Stomach (tissue), 19 donors: ENCODE results near the gene URAD. TPM values are rescaled to one million over a fixed set of nuclear protein-coding genes. Genes with fewer than 3 reads are reported as not detected.
"Not testable (repeated sequence)": the region's sequence is repeated elsewhere in the genome, so short reads cannot be mapped to it uniquely, and the experiment has no call there.

Source experiments
- DNase-seq, 2 donors: peaks; one replicate each; pipeline versions ENCODE4 v3.0.0 to v3.0.0-alpha.2; 2013 to 2019
- H3K27ac ChIP-seq, 5 donors: fragments of 200-600 bp in 4 of 5; sonication (generic) in 4 of 5; one replicate each; pipeline ENCODE4 v1.5.1; 2013 to 2019; ENCODE audit warnings: mild to moderate bottlenecking in 1 of 5, moderate library complexity in 1 of 5
- H3K27me3 ChIP-seq, 3 donors: fragments of 200-600 bp; sonication (generic); one replicate each; pipeline ENCODE4 v1.5.1; 2017 to 2019; ENCODE audit warnings: mixed run types in 1 of 3
- H3K36me3 ChIP-seq, 4 donors: fragments of 200-600 bp; sonication (generic); 1 replicate in 3 of 4; 2 replicates in 1 of 4; pipeline ENCODE4 v1.5.1; 2016 to 2019
- H3K4me1 ChIP-seq, 4 donors: fragments of 200-600 bp; sonication (generic); one replicate each; pipeline ENCODE4 v1.5.1; 2016 to 2019
- H3K4me3 ChIP-seq, 4 donors: fragments of 200-600 bp; sonication (generic) in 3 of 4; one replicate each; pipeline ENCODE4 v1.5.1; 2016 to 2019; ENCODE audit warnings: mild to moderate bottlenecking in 1 of 4
- H3K9me3 ChIP-seq, 4 donors: fragments of 200-600 bp; sonication (generic); one replicate each; pipeline ENCODE4 v1.5.1; 2016 to 2019
- EP300 ChIP-seq: sonication (generic); formaldehyde crosslinking; IDR thresholded peaks from one replicate; pipeline ENCODE4 v1.6.1; 2017; ENCODE audit warnings: antibody characterized with exemption
- POLR2A ChIP-seq, 4 donors: fragments of 450-650 bp; IDR thresholded peaks; one replicate each; pipeline ENCODE4 v1.6.1; 2016; ENCODE audit warnings: antibody characterized with exemption in 4 of 4, control low read depth in 2 of 4, mild to moderate bottlenecking in 1 of 4, moderate library complexity in 1 of 4
- POLR2AphosphoS5 ChIP-seq, 3 donors: sonication (generic); formaldehyde crosslinking; IDR thresholded peaks; one replicate each; pipeline ENCODE4 v1.6.1; 2016; ENCODE audit warnings: antibody characterized with exemption in 3 of 3
- WGBS, 5 donors: extraction: QIAGEN DNeasy Blood & Tissue Kit in 3 of 5; methylation state at CpG; one replicate each; pipeline versions ENCODE4 v1.1.5 to v1.1.7; 2013 to 2018; 5-methylcytosine and 5-hydroxymethylcytosine counted together
- intact Hi-C: fragments of 100-400 bp; cut with DNase I; formaldehyde crosslinking; loops from one replicate; pipeline ENCODE4 v1.15.1; 2023; ENCODE audit warnings: low total_unique reads
- long read RNA-seq, 10 donors: transcript quantifications; one replicate each; lab custom pipeline, GENCODE V29; 2026
- polyA plus RNA-seq, 3 donors: library from polyadenylated mRNA; stranded (reverse); fragments of 200-250 nt; gene quantifications; one replicate each; pipeline ENCODE4 v1.2.3, GENCODE V29; 2013
- total RNA-seq, 5 donors: library from RNA; depleted of rRNA; stranded (reverse); fragments of >200 nt; gene quantifications; one replicate each; pipeline versions ENCODE4 v1.1.0 to v1.2.3, GENCODE V29; 2014 to 2016
- TF ChIP-seq, protein P1 (sequence below), 7 experiments: fragments of 450-650 bp in 4 of 7; fragments of 200-600 bp in 3 of 7; sonication (generic) in 3 of 7; IDR thresholded peaks; one replicate each; pipeline ENCODE4 v1.5.1; 2016 to 2019; ENCODE audit warnings: antibody characterized with exemption in 7 of 7, control low read depth in 2 of 7, mild to moderate bottlenecking in 1 of 7
- donor health status: healthy with polysubstance abuse.
- donor health status: Bipolar disorder and iron deficiency.
- donor health status: healthy.

The URAD gene, protein sequence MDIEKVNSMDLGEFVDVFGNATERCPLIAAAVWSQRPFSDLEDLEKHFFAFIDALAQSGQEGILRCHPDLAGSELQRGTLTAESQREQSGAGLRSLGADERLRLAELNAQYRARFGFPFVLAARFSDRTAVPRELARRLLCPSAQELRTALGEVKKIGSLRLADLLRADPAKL
- 100 to 1,000 TPM in 1 of 5 donors, 1 to 10 TPM in 1, not detected in 3; 1.1 to 165 TPM for total RNA-seq
- under 1 TPM in 1 of 3 donors, not detected in 2; 0.13 TPM for polyA plus RNA-seq
- long read RNA-seq, donor 1: 0 reads
- long read RNA-seq, donor 2: 0 reads
- long read RNA-seq, donor 3: 0 reads
- long read RNA-seq, donor 4: 0 reads
- long read RNA-seq, donor 5: 0 reads
- long read RNA-seq, donor 6: 0 reads
- long read RNA-seq, donor 7: 0 reads
- long read RNA-seq, donor 8: 0 reads
- long read RNA-seq, donor 9: 0 reads
- long read RNA-seq, donor 10: 0 reads

DNA sequence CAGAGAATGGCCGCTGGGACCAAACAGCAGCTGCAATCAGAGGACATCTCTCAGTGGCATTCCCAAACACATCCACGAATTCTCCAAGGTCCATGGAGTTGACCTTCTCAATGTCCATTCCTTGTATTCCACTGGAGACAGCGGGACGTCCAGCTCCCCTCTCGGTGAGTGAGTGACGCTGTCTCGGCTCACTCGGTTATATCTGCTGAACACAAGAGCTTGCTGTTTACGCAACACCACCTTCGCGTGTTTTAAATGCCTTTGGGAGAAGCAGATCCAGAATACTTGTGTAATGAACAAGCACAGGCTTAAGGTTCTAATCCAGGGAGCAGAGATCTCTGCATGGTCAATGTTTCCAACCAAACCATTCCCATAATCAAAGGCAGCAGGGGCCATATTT lies at the start of gene URAD:
TSS of gene URAD (minus strand) at position 174 of the 400 bp plus-strand sequence. CDS start at position 118, 56 bp downstream.
- no peak within 1 kb of the TSS for H3K27ac ChIP-seq
- no peak for DNase-seq
- no peaks in the 10 kb centered on the region for H3K4me1 ChIP-seq
- TF ChIP-seq POLR2AphosphoS5 (IDR thresholded peaks at IDR 0.05): no peak
- no peak for TF ChIP-seq EP300
- TF ChIP-seq, protein P1, sequence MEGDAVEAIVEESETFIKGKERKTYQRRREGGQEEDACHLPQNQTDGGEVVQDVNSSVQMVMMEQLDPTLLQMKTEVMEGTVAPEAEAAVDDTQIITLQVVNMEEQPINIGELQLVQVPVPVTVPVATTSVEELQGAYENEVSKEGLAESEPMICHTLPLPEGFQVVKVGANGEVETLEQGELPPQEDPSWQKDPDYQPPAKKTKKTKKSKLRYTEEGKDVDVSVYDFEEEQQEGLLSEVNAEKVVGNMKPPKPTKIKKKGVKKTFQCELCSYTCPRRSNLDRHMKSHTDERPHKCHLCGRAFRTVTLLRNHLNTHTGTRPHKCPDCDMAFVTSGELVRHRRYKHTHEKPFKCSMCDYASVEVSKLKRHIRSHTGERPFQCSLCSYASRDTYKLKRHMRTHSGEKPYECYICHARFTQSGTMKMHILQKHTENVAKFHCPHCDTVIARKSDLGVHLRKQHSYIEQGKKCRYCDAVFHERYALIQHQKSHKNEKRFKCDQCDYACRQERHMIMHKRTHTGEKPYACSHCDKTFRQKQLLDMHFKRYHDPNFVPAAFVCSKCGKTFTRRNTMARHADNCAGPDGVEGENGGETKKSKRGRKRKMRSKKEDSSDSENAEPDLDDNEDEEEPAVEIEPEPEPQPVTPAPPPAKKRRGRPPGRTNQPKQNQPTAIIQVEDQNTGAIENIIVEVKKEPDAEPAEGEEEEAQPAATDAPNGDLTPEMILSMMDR (IDR thresholded peaks at IDR 0.05): no peak
- no peak for TF ChIP-seq POLR2A (IDR thresholded peaks at IDR 0.05)
- intact Hi-C loops: loop anchor here (10.0 kb wide), 1 partner anchor 614 kb away; no protein-coding TSS in a partner anchor
- H3K9me3 ChIP-seq: no peaks in the 10 kb centered on the region
- no peak within 1 kb of the TSS for H3K4me3 ChIP-seq
- WGBS, 5 donors: 50 to 65% (median 58%) methylated on average over 11 of the region's 11 CpGs
- peaks cover 0 to 82% (median 32%) of the 10 kb centered on the region in 3 donors for H3K27me3 ChIP-seq
- H3K36me3 ChIP-seq: no peaks in the 10 kb centered on the region

DNA sequence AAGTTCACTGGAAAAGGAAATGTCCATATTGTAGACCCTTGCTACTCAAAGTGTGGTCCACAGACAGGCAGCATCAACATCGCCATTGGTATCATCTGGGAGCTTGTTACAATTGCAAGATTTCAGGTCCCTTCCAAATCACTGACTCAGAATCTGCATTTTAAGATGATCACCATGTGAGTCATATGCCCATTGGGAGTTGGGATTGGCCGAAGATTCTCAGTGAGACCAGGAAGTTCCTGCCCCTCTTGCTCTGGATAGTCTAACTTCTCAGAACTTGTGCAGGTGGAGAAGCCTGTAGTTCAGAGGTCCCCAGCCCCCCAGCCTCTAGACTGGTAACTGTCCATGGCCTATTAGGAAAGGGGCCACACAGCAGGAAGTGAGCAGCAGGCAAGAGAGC lies 48.9 kb upstream of the URAD start:
- no peak for DNase-seq
- Histone ChIP-seq H3K9me3 (no peaks in the 10 kb centered on the region), H3K4me3 (no peak overlapping the region), H3K4me1 (no peaks in the 10 kb centered on the region), H3K36me3 (no peaks in the 10 kb centered on the region), H3K27me3 (peaks cover 0 to 6% (median 0%) of the 10 kb centered on the region in 3 donors), H3K27ac (no peak overlapping the region)
- 80 to 91% (median 87%) methylated on average over 1 to 2 of the region's 2 CpGs for WGBS, 5 donors
- TF ChIP-seq, protein P1 (IDR thresholded peaks at IDR 0.05): no peak
- TF ChIP-seq EP300: no peak
- TF ChIP-seq POLR2AphosphoS5 (IDR thresholded peaks at IDR 0.05): no peak
- TF ChIP-seq POLR2A (IDR thresholded peaks at IDR 0.05): no peak
- intact Hi-C loops: no loop called here

DNA sequence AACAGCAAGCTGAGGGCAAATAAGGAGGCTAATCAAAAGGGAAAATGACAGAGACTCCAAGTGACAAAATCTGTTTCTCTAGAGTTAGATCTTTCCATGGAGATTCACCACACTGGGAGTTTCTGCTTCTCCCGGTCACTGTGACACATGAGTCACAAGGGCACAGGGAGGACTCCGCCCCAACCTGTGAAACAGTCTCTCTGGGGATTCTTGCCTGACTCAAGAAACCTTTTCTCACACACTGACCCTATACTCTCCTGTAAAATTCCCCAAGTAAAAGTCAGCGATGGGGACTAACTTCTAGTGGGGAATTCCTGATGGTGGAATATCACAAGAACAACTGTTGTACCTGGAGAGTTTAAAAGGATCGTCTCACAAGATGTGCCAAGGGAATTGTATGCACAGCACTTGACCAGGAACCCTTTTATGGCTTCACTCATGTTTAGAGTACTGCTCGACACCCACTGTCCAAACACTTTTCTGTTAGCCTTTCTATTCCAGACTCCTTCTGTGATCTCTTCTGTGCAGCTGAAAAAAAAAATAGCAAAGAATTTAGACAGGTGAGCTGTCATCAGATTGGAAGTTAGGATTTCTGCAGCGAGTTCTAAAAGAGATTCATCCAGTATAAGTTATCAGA lies 46.8 kb upstream of the URAD start:
- TF ChIP-seq POLR2A (IDR thresholded peaks at IDR 0.05) (no peak), POLR2AphosphoS5 (IDR thresholded peaks at IDR 0.05) (no peak), EP300 (no peak)
- TF ChIP-seq, protein P1 (IDR thresholded peaks at IDR 0.05): no peak
- DNase-seq: no peak
- 42 to 54% (median 52%) methylated on average over 6 of the region's 6 CpGs for WGBS, 5 donors

DNA sequence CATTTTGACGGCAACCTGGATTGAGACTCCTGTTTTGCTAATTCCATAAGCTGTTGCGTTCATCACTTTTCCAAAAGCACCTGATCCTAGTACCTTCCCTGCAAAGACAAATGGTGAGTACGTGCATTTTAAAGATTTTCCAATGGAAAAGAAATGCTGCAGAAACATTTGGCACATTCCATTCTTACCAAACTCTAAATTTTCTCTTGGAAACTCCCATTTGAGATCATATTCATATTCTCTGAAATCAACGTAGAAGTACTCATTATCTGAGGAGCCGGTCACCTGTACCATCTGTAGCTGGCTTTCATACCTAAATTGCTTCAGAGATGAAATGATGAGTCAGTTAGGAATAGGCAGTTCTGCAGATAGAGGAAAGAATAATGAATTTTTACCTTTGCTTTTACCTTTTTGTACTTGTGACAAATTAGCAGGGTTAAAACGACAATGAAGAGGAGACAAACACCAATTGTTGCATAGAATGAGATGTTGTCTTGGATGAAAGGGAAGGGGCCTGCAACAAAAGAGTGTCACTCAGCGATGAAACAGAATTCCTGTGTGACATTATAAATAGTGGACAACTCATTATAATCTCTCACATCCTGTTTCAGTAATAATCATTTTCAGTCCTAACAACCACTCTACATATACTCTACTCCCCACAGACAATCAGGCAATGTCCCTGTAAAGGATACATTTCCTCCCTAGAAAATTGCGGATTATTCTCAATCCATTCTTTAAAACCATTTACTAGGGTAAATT lies 45.6 kb upstream of the URAD start:
- no peak for TF ChIP-seq EP300
- no peak for TF ChIP-seq POLR2AphosphoS5 (IDR thresholded peaks at IDR 0.05)
- no peak for TF ChIP-seq POLR2A (IDR thresholded peaks at IDR 0.05)
- TF ChIP-seq, protein P1 (IDR thresholded peaks at IDR 0.05): no peak
- peaks cover 0 to 10% (median 0%) of the 10 kb centered on the region in 3 donors for H3K27me3 ChIP-seq
- intact Hi-C loops: no loop called here
- no peaks in the 10 kb centered on the region for H3K4me1 ChIP-seq
- no peaks in the 10 kb centered on the region for H3K9me3 ChIP-seq
- 87 to 89% (median 87%) methylated on average over 8 of the region's 8 CpGs for WGBS, 5 donors
- H3K27ac ChIP-seq: no peak overlapping the region
- H3K4me3 ChIP-seq: no peak overlapping the region
- DNase-seq: no peak
- no peaks in the 10 kb centered on the region for H3K36me3 ChIP-seq

More for the DNA sequence above, 46.8 kb upstream of the URAD start:
- intact Hi-C loops: no loop called here
- Histone ChIP-seq H3K4me1 (no peaks in the 10 kb centered on the region), H3K9me3 (no peaks in the 10 kb centered on the region), H3K27ac (no peak overlapping the region), H3K4me3 (no peak overlapping the region), H3K36me3 (no peaks in the 10 kb centered on the region), H3K27me3 (peaks cover 0 to 6% (median 0%) of the 10 kb centered on the region in 3 donors)

DNA sequence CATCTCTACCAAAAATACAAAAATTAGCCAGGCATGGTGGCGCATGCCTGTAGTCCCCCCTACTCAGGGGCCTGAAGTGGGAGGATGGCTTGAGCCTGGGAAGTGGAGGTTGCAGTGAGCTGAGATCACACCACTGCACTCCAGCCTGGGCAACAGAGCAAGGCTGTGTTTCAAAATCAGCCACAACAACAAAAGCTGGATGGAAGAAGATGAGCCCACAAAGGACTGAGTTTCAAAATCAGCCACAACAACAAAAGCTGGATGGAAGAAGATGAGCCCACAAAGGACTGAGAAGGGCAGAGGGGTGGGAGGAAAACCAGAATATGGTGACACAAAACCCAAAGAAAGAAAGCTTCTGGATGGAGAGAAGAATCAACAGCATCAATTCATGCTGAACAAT lies 43.9 kb upstream of the URAD start:
- DNase-seq, H3K9me3 ChIP-seq, intact Hi-C loops, H3K4me1 ChIP-seq, H3K4me3 ChIP-seq, H3K36me3 ChIP-seq, H3K27ac ChIP-seq, H3K27me3 ChIP-seq: not testable (repeated sequence)
- 73 to 100% (median 94%) methylated on average over 1 of the region's 1 CpG for WGBS, 5 donors
